Activated CD4-positive, alpha-beta memory T cell treated with anti-CD3 and anti-CD28 coated beads, Interleukin-2, amount 10 ng/mL, durations not matched to agents 7 days and 5 days (primary cell): ENCODE measurements around the gene HOXD8. TPM values are rescaled to one million over a fixed set of nuclear protein-coding genes. Genes with fewer than 3 reads are reported as not detected.

Experiments used
- CTCF ChIA-PET: fragments of 350-600 bp; sonication (Branson Sonifier 250); formaldehyde crosslinking; loops from one replicate; lab custom pipeline; 2021; ENCODE audit warnings: antibody characterized with exemption, inconsistent platforms; lab: Charles Lee
- POLR2A ChIA-PET: fragments of 350-600 bp; sonication (Branson Sonifier 250); formaldehyde crosslinking; loops from one replicate; lab custom pipeline; 2021; ENCODE audit warnings: antibody characterized with exemption; lab: Charles Lee
- DNase-seq: peaks from one replicate; pipeline ENCODE4 v3.0.0-alpha.2; 2020
- H3K27ac Mint-ChIP-seq: one replicate; pipeline ENCODE4 v1.8.0; 2021; ENCODE audit warnings: mild to moderate bottlenecking, mixed read lengths
- H3K27me3 Mint-ChIP-seq: one replicate; pipeline ENCODE4 v1.8.0; 2021; ENCODE audit warnings: mixed read lengths
- H3K36me3 Mint-ChIP-seq: one replicate; pipeline ENCODE4 v1.8.0; 2021; ENCODE audit warnings: low read depth, mixed read lengths
- H3K4me1 Mint-ChIP-seq: one replicate; pipeline ENCODE4 v1.8.0; 2021; ENCODE audit warnings: mixed read lengths
- H3K4me3 Mint-ChIP-seq: one replicate; pipeline ENCODE4 v1.8.0; 2021; ENCODE audit warnings: mild to moderate bottlenecking, mixed read lengths
- H3K9me3 Mint-ChIP-seq: one replicate; pipeline ENCODE4 v1.8.0; 2021; ENCODE audit warnings: mixed read lengths
- total RNA-seq, 2 experiments: library from RNA; stranded (reverse); gene quantifications; one replicate each; pipeline ENCODE4 v1.2.3, GENCODE V29; 2021

Gene HOXD8
- total RNA-seq, 2 experiments from 2014 or later, result not detected

DNA sequence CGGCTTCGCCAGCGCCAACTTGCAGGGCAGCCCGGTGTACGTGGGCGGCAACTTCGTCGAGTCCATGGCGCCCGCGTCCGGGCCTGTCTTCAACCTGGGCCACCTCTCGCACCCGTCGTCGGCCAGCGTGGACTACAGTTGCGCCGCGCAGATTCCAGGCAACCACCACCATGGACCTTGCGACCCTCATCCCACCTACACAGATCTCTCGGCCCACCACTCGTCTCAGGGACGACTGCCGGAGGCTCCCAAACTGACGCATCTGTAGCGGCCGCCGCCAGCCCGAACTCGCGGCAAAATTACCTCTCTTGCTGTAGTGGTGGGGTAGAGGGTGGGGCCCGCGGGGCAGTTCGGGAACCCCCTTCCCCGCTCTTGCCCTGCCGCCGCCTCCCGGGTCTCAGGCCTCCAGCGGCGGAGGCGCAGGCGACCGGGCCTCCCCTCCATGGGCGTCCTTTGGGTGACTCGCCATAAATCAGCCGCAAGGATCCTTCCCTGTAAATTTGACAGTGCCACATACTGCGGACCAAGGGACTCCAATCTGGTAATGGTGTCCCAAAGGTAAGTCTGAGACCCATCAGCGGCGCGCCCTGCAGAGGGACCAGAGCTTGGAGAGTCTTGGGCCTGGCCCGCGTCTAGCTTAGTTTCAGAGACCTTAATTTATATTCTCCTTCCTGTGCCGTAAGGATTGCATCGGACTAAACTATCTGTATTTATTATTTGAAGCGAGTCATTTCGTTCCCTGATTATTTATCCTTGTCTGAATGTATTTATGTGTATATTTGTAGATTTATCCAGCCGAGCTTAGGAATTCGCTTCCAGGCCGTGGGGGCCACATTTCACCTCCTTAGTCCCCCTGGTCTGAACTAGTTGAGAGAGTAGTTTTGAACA lies 42.7 kb downstream of the HOXD8 start:
- Mint-ChIP-seq H3K4me1 (peaks cover 3% of the 10 kb centered on the region), H3K4me3 (no peak overlapping the region), H3K27me3 (peaks cover 76% of the 10 kb centered on the region), H3K27ac (no peak overlapping the region), H3K36me3 (peaks cover 3% of the 10 kb centered on the region), H3K9me3 (no peaks in the 10 kb centered on the region)
- ChIA-PET POLR2A (no interaction called here), CTCF (no interaction called here)
- DNase-seq, result no peak

DNA sequence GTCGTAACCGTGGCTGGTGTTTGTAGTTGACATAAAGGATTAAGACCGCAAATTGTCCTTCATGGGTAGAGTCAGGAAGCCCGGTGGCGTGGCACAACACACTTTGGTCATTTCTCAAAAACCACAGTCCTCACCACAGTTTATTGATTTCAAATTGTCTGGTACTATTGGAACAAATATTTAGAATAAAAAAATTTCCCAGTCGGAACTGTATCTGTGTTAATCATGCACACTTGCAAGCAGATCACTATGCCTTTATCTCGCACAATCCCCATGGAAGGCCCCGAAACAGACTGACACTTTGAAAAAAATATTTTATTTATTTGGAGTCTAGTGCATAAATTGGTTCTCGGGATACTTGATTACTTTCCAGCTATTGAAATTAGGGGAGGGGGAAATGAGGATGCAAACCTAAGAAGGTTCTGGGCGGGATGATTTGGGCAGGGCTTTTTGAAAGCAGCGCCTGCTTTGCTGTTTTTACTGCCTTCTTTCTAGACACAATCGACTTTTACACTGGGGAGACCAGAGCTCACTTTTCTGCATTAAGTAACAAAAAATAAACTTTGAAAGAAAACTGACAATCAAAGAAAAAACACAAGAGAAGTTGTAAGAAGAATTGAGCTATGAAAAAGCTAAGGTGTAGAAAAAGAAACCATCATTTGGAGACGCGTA lies 43.5 kb downstream of the HOXD8 start:
- no peak for DNase-seq
- H3K36me3 Mint-ChIP-seq, result peaks cover 3% of the 10 kb centered on the region
- CTCF ChIA-PET, result no interaction called here
- no peak overlapping the region for H3K4me3 Mint-ChIP-seq
- no peaks in the 10 kb centered on the region for H3K9me3 Mint-ChIP-seq
- peaks cover 5% of the 10 kb centered on the region for H3K4me1 Mint-ChIP-seq
- H3K27ac Mint-ChIP-seq, result no peak overlapping the region
- H3K27me3 Mint-ChIP-seq, result peaks cover 77% of the 10 kb centered on the region
- POLR2A ChIA-PET, result no interaction called here

GRCh38 chr2:176173567-176174381 lies 44.3 kb downstream of the HOXD8 start:
- no peak overlapping the region for H3K4me3 Mint-ChIP-seq
- peaks cover 83% of the 10 kb centered on the region for H3K27me3 Mint-ChIP-seq
- no peak for DNase-seq
- H3K36me3 Mint-ChIP-seq, result peaks cover 3% of the 10 kb centered on the region
- ChIA-PET POLR2A (no interaction called here), CTCF (no interaction called here)
- peaks cover 5% of the 10 kb centered on the region for H3K4me1 Mint-ChIP-seq
- no peaks in the 10 kb centered on the region for H3K9me3 Mint-ChIP-seq
- H3K27ac Mint-ChIP-seq, result no peak overlapping the region

GRCh38 chr2:176174382-176174823 lies 44.9 kb downstream of the HOXD8 start:
- DNase-seq, result no peak
- CTCF ChIA-PET, result no interaction called here

GRCh38 chr2:176174824-176175708 lies 45.6 kb downstream of the HOXD8 start:
- H3K9me3 Mint-ChIP-seq, result no peaks in the 10 kb centered on the region
- ChIA-PET CTCF (no interaction called here), POLR2A (no interaction called here)
- peaks cover 5% of the 10 kb centered on the region for H3K4me1 Mint-ChIP-seq
- H3K4me3 Mint-ChIP-seq, result no peak overlapping the region
- peaks cover 87% of the 10 kb centered on the region for H3K27me3 Mint-ChIP-seq
- H3K27ac Mint-ChIP-seq, result no peak overlapping the region
- DNase-seq, result no peak
- peaks cover 3% of the 10 kb centered on the region for H3K36me3 Mint-ChIP-seq

More at GRCh38 chr2:176174382-176174823, 44.9 kb downstream of the HOXD8 start:
- POLR2A ChIA-PET, result no interaction called here
- no peaks in the 10 kb centered on the region for H3K9me3 Mint-ChIP-seq
- H3K27ac Mint-ChIP-seq, result no peak overlapping the region
- peaks cover 5% of the 10 kb centered on the region for H3K4me1 Mint-ChIP-seq
- H3K4me3 Mint-ChIP-seq, result no peak overlapping the region
- peaks cover 87% of the 10 kb centered on the region for H3K27me3 Mint-ChIP-seq
- peaks cover 3% of the 10 kb centered on the region for H3K36me3 Mint-ChIP-seq

GRCh38 chr2:176175709-176176607 lies 46.5 kb downstream of the HOXD8 start:
- Mint-ChIP-seq H3K9me3 (no peaks in the 10 kb centered on the region), H3K27me3 (peaks cover 88% of the 10 kb centered on the region), H3K4me3 (no peak overlapping the region), H3K4me1 (peaks cover 5% of the 10 kb centered on the region), H3K36me3 (peaks cover 3% of the 10 kb centered on the region), H3K27ac (no peak overlapping the region)
- DNase-seq, result no peak
- ChIA-PET CTCF (interaction anchor here (1.2 kb wide), 1 partner anchor 279 kb away, joined by 3 read pairs; no protein-coding TSS in a partner anchor), POLR2A (no interaction called here)

DNA sequence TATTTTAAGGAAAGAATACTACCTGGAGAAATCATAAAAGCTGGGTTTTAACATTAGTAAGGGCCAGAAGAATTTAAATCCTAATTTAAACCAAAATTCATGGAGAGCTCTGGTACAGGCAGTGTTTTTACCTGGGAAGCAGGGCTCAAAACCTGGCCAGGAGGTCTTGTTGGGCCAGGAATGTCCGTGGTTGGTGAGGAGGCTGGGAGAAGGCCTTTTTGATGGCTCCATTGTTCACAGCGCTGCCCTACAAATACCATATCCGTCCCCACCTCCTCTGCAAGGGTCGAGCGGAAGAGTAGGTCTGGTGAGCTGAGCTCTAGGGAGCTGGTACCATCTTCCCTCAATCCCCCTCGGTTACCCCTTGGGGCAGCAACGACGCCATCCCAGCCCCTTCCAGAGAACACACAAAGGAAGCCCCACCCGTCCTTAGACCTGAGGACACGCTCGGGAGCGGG lies 48.1 kb downstream of the HOXD8 start:
- Mint-ChIP-seq H3K4me3 (peak overlapping the region; percentile 11), H3K4me1 (peaks cover 4% of the 10 kb centered on the region), H3K27me3 (peaks cover 79% of the 10 kb centered on the region), H3K9me3 (no peaks in the 10 kb centered on the region), H3K36me3 (peaks cover 3% of the 10 kb centered on the region), H3K27ac (no peak overlapping the region)
- ChIA-PET CTCF (interaction anchor here (0.9 to 1.1 kb wide), 2 partner anchors 13 to 475 kb away, joined by 3 read pairs; no protein-coding TSS in a partner anchor), POLR2A (no interaction called here)
- DNase-seq, result no peak

DNA sequence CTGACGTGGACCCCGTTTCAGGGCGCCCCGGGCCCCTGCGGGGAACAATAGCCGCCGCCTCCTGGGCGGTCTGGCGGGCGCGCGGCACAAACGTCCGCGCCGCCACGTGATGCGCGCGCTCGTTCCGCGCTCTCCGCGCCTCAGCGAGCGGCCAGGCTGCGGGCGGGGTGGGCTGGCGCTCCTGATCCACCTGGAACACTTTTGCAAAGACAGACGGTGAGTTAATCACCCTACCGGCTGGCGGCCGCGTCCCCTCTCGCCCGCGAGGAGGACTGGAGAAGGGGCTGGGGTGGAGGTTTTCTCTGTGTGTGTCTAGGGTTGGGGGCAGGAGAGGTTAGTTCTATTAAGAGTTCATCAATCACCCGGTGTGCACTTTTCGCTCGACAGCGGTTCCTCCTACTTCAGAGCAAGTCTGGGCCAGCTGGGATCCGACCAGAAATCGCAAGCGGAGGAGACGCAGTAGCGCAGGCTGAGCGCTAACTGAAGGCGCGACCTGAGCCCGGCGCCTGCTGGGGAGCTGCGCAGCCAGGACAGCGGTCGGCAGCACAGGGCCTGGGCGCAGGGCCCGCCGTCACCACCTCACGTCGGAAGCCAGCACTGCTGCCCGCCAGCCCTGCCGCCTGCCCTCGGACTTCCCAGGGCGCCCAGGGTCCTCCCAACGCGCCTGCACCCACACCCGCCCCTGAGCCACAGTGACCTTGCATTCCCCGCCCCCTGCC lies 48.7 kb downstream of the HOXD8 start:
- Mint-ChIP-seq H3K4me1 (peaks cover 3% of the 10 kb centered on the region), H3K27me3 (peaks cover 74% of the 10 kb centered on the region), H3K27ac (no peak overlapping the region), H3K4me3 (no peak overlapping the region), H3K9me3 (no peaks in the 10 kb centered on the region), H3K36me3 (peaks cover 2% of the 10 kb centered on the region)
- CTCF ChIA-PET, result interaction anchor here (0.8 to 1.1 kb wide), 2 partner anchors 37 to 474 kb away, joined by 3 read pairs; no protein-coding TSS in a partner anchor
- no peak for DNase-seq
- POLR2A ChIA-PET, result no interaction called here

DNA sequence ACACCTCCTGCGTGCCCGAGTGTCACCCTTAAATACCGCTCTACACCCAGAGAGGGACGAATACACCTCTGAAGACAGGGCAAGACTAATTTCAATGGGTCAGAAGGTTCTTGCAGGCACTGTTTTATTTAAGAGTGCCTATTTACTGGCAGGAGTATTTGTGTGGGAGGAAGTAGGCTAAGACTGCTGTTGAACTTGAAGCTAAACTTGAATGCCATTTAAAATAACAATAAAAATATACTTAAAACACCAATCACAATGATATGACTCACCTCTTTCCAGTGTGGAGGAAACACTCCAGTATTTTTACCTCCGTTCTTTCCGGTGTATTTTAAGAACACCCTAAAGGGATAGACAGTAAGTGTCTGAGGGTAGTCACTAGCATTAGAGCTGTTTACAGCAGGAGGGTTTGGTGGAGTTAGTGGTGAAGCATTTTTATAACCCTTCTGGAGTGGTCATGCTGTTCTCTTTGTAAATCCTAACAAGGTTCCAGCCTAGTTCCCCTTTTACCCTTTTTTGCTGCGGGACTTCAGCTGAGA lies 49.3 kb downstream of the HOXD8 start:
- no peak for DNase-seq
- H3K27me3 Mint-ChIP-seq, result peaks cover 71% of the 10 kb centered on the region
- peaks cover 3% of the 10 kb centered on the region for H3K4me1 Mint-ChIP-seq
- no peak overlapping the region for H3K27ac Mint-ChIP-seq
- H3K9me3 Mint-ChIP-seq, result no peaks in the 10 kb centered on the region
- CTCF ChIA-PET, result interaction anchor here (0.8 kb wide), 1 partner anchor 38 kb away, joined by 3 read pairs; no protein-coding TSS in a partner anchor
- POLR2A ChIA-PET, result no interaction called here
- no peak overlapping the region for H3K4me3 Mint-ChIP-seq
- no peaks in the 10 kb centered on the region for H3K36me3 Mint-ChIP-seq

- H3K9me3 Mint-ChIP-seq, result no peaks in the 10 kb centered on the region
- CTCF ChIA-PET, result no interaction called here
- H3K36me3 Mint-ChIP-seq, result no peaks in the 10 kb centered on the region
- no peak overlapping the region for H3K27ac Mint-ChIP-seq
- DNase-seq, result no peak
- H3K4me3 Mint-ChIP-seq, result no peak overlapping the region
- peaks cover 60% of the 10 kb centered on the region for H3K27me3 Mint-ChIP-seq
- POLR2A ChIA-PET, result no interaction called here
- peaks cover 3% of the 10 kb centered on the region for H3K4me1 Mint-ChIP-seq
These were observed 52.0 kb downstream of the HOXD8 start for GRCh38 chr2:176181551-176181950.
